Left colon (tissue), 2 donors: ENCODE results near the gene SORL1-AS1.

Experiments
- ATAC-seq: fragments of 200-7000 bp; cut with Tn5 transposase; one replicate; pipeline ENCODE4 v1.9.1; 2020; ENCODE audit warnings: mild to moderate bottlenecking, moderate library complexity
- DNase-seq, 2 donors: peaks; one replicate each; pipeline ENCODE4 v3.0.0-alpha.2; 2020
- intact Hi-C, 2 donors: fragments of 100-400 bp; cut with DNase I in 1 of 2; cut with micrococcal nuclease in 1 of 2; formaldehyde crosslinking; loops; one replicate each; pipeline versions ENCODE4 v1.11.2 to v1.14.0; 2022; cut with DNase I, micrococcal nuclease
- donor health status: DM: no; HTN: no; CAD: no.
- donor health status: DM: yes; HTN: yes; CAD: no.

The SORL1-AS1 gene

DNA sequence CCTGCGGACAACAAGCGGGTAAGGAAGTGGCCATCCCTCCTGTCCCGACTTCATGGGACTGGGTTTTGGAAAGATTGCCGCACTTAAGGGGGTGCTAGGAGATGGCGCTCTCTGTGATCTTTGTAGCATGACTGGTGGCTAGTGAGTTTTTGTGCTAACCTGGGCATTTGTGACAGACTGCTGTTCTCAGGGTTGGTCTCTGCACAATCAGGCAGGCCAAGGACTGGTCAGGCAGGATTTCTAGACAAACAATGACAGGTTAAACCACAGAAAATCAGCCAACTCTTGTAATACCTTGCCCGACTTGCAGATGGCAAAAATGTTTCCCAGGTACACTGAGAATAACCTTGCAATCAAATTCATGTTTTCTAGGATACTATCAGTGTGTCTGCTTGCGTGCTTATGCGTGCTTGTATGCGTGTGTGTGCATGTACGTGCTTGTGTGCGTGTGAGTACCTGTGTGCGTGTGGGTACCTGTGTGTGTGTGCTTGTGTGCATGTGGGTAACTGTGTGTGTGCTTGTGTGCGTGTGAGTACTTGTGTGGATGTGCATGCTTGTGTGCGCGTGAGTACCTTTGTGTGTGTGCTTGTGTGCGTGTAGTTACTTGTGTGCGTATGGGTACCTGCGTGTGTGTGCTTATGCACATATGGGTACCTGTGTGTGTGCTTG, 25.6 kb upstream of the SORL1-AS1 start:
- DNase-seq = no peak
- intact Hi-C loops = no loop called here
- ATAC-seq = no peak

DNA sequence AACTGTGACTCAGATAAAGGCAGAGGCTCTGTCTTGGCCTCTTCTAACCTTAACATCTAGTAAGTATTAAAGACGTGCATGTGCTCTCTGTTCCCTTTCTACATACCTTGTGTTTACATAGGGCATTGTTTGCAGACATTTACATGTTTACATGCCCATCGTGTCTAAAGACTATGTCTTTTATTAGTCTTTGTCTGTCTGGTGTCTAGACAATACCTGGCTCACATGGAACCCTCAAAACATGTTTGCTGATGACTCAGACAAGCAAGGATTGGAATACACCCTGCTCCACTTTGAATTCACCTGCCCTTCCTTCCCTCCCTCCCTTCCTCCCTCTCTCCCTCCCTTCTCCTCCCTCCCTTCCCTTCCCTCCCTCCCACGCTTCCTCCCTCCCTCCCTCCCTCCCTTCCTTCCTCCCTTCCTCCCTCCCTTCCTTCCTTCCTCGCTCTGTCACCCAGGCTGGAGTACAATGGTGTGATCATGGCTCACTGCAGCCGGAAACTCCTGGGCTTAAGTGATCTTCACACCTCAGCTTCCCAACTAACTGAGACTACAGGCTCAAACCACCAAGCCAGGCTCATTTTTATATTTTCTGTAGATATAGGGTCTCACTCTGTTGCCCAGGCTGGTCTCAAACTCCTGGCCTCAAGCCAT, 23.7 kb upstream of the SORL1-AS1 start:
- ATAC-seq (peak; percentile 94), DNase-seq (no peak)
- intact Hi-C loops = no loop called here

DNA sequence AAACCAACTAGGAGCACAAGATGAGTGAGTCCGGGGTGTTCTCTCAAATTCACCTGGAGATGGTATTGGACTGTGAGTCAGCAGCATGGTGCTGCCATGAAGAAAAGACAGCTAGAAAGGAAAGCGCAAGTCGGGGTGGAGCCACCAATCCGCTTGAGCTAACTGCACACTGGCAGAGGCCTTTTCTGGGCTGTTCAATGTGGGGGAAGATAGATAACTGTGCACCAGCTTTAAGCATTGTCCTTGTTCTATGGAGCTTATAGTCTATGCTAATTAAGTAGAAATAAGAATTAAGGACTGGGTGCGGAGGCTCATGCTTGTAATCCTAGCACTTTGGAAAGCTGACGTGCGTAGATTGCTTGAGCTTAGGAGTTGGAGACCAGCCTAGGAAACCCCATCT, 21.9 kb upstream of the SORL1-AS1 start:
- DNase-seq = no peak
- ATAC-seq = no peak
- intact Hi-C loops = no loop called here

DNA sequence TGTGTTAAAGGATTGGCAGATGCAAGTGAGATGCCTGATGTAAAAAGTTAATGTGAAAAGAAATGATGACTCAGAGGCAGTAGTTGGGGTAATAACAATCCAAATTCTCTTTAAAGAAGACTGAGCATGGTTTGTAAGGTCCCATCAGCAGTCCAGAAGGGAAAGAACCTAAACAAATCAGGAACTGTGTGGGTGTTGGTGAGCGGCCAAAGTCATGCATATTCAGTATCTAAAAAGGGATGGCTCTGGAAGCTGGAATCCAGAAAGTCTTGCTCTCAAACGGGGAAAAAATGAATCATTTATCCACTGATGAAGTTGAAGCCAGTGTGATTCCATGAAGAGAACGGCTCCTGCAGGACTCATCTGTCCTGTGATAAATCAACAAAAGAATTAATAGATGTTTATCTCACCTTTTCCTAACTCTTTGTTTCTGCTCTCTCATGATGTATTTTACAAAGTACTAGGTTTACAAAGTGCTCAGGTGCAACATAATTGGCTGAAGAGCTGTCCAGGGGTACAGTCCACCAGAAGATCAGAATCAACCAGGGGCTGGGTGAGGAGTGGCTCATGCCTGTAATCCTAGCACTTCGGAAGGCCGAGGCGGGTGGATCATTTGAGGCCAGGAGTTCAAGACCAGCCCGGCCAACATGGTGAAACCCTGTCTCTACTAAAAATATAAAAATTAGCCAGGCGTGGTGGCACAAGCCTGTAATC, 20.5 kb upstream of the SORL1-AS1 start:
- ATAC-seq (no peak), DNase-seq (no peak)
- intact Hi-C loops = no loop called here

DNA sequence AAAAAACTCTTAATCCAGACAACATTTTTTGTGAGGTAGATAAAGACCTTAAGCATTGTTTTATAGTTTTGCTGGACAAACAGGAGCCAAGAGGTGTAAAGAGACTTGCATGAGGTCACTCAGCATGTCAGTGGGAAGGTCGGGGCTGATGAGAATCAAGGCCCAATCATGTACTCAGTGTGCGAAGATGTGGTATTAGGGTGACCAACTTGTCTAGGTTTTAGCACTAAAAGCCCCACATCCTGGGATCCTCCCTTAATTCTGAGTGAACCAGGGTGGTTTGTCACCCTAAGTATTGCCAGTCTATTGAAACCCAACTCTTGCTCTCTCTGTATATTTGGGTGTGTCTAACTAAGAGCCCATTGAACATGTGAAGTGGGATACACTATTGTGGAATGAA, 19.5 kb upstream of the SORL1-AS1 start:
- DNase-seq (no peak), ATAC-seq (no peak)
- intact Hi-C loops = no loop called here

DNA sequence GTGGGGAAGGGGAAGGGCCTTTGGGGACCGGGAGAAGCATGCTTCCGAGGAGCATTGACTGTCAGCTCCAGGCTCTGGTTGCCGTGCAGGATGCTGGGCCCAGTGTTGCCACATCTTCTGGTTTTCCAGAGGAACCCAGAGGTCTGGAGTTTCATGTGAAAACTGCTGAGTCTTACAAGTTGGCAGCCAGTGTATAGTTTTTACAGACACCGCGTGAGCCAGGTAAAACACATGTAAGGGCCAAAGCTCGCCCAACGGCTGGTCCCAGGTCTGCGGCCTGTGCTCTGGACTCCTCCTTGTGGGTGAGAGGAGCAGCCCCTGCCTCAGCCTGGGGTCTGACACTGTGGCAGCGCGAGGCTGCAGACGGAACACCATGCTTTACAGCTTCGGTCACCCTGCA, 18.4 kb upstream of the SORL1-AS1 start:
- ATAC-seq = no peak

DNA sequence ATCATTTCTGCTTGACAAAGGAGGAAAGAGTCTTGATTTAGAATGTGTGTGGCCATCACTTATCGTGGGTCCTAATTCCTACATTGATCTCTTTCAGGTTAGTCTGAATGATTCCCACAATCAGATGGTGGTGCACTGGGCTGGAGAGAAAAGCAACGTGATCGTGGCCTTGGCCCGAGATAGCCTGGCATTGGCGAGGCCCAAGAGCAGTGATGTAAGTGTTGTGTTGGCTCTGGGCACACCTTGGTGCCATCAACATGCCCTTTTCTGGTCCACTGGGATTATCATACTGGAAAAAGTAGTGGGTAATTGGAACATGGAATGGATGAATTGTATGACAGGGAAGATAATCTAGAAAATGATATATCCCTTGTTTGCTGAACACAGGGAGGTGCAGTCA, 17.1 kb upstream of the SORL1-AS1 start:
- intact Hi-C loops = no loop called here
- no peak for DNase-seq
- no peak for ATAC-seq

More for the DNA sequence above, 18.4 kb upstream of the SORL1-AS1 start:
- intact Hi-C loops = no loop called here
- DNase-seq = no peak

DNA sequence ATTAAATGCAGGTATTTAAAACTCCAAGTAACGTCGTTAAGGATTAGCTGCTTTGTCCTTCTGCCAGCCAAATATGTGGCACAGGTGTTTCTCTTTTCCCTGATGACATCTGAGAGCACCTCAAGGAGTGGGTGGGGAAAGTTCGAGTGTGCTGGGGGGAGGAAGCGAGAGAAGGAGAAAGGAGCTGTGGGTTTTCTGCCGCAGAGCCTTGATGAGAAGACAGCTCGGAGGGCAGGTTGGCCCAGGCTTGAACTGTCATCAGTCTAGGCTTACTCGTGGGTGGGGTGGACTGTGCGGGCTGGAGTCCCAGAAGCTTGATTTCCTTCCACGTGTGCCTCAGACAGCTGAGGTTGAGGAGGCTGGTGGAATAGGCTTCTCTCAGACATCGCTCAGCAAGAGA, 15.2 kb upstream of the SORL1-AS1 start:
- DNase-seq (no peak), ATAC-seq (no peak)
- intact Hi-C loops = no loop called here

DNA sequence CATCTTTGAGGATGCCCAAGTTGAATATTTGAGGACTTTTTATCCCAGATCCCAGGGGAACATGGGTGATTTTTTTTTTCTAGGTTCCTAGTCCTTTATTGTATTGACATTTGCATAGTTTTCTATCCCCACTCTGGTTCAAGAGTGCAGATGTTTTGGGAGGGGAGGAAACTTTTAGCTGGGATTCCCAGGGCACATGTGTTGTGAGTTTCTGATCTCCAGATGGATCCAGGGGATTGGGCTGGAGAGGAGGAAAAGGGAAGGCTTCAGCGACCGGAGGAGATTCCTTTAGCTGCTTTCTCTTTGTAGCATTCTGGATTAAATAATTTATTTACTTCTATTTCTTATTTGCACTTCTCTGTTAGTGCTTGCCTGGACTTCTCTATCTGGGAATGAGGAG, 14.7 kb upstream of the SORL1-AS1 start:
- ATAC-seq (no peak), DNase-seq (no peak)
- intact Hi-C loops = no loop called here

DNA sequence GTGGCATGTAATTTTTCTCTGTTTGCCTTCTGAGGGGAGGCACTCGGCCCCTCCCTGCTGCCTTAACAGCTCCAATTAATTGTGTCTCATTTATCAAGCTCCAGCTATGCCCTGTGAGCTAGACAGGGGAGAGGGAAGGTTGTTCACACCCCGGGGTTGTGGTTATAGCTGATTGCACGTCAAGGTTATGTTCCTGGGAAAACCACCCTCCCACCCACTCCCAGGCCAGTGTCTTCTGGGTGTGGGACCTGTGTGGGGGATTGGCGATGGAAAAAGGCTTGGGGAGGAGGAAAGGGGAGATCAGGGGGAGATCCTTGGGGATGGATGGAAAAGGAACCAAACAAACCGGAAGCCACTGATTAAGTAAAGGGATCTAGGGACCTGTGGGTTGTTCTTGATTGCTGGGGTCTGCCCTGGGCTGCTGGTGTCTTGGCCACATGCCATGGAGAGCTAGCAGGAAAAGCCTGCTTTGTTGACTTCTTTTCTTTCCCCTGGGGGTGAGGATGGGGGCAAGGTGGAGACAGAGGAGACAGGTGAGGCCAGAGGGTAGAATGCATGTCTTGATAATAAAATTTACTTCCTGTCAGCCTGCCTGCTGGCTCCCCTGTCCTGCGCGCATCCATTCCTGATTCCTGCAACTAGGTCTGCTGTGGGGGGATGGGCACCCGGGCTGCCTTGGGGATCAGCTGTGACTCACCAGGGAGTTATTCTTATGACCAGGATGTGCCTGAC, 13.5 kb upstream of the SORL1-AS1 start:
- intact Hi-C loops = no loop called here
- DNase-seq (peak; percentile 97 to 98), ATAC-seq (peak; percentile 93)

DNA sequence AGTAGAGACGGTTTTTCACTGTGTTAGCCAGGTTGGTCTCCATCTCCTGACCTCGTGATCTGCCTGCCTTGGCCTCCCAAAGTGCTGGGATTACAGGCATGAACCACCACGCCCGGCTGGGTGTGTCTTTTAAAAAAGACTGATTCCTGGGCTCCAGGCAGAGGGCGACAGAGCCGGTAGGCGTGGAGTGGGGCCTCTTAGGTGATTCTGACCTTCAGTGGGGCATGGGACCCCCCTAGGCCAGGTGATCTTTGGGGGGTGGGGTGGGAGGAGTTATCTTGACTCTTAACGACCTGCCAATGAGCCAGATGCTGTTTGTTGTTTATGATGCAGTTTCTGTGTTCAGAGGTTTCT, 12.9 kb upstream of the SORL1-AS1 start:
- DNase-seq (peak; percentile 41 to 65), ATAC-seq (peak; percentile 27)
- intact Hi-C loops = no loop called here

DNA sequence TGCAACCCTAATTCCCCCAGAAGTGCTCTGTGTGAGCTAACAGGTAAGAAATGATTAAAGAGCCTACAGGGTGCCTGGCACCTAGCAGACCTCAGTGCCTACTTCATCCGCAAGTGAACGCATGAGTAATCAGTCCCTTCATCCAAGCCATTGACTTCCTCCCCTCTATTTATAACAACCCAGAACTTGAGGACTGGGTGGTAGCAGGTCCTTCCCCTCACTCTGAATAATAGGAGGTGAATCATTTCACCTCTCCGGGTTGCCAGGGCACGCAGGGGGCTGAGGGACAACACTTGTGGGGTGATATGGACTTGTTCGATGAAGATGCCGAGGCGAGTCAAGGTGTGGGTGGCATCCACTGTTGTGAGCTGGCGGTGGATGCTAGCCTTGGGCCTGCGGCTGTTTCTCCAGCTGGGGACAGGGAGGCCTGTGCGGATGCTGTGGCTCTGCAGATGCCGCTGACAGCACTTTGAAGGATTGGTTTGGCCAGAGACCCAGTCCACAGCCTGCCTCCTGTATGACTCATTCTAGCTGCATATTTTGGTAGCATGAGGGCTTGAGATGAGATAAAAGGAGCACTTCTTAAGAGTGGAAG, 11.7 kb upstream of the SORL1-AS1 start:
- ATAC-seq (no peak), DNase-seq (peak; percentile 42 to 52)
- intact Hi-C loops = no loop called here

DNA sequence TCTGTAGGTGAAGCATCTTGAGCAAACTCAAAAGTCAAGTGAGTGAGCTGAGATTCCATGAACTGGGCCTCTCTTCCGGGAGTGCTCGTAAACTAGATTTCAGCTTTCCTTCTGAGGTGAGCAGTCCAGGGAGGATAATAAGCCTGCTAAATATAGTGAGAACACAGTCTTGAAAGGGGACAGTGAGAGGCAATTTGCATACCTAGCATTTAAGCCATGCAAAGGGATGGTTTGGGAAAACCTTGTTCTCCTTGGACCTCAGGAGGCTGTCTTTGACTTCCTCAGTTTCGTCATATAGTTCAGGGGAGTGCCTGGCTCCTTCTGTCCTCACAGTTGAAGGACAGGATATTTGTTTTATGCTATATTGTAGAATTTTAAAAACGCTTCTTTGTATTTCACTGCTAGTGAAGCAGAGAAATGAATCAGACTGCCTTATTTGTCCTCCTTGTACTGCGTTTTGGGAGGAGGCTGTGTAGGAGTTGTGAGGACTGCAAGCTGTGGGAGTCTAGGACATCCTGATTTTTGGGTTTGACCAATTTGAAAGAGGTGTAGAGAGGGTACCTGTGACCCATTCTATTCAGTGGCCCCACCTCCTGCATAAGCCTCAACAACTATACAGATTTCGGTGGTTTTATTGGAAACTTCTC, 11.0 kb upstream of the SORL1-AS1 start:
- ATAC-seq = no peak
- DNase-seq = no peak
- intact Hi-C loops = no loop called here

DNA sequence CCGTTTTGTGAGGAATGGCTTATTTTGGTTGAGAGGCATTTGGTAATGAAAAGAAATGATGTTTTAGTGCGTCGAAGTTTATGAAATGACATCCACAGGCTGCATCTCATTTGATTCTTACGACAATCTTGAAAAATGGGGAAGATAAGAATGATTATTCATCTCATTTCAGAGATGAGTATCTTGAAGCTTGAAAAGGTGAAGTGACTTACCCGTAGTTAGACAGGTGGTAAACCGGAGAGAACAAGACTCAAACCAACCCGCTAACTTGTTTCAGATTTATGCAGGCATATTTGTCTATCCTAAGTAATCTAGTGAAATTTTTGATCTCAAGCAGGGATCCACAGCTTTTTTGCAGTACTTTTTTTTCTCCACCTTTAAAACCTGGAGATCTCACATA, 9.1 kb upstream of the SORL1-AS1 start:
- no peak for DNase-seq
- no peak for ATAC-seq
- intact Hi-C loops = no loop called here

DNA sequence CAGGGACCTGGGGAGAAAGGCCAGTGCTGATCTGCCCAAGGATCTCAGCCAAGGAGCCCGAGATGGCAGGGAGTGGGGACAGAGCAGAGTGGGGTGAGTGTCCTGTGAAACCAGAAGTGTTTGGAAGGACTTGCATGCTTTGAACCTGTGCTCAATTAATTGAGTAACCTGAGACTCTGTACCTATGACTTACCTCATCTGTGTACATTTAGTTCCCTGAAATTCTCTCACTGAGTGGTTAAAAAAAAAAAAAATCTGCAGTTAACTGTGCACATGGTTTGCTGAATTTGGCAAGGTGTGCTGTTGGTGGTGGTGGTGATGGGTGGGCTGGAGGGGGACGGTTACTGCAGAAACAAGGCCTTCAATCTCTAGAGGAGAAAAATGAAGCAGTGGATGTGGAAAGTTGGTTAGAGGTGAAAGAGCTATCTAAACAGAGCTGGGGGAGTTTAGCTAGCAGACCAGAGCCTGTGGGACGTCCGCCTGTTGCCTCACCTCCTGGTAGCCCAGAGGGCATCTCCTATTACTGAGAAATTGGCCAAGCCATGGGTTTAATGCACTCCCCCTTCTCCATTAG, 8.3 kb upstream of the SORL1-AS1 start:
- ATAC-seq (no peak), DNase-seq (no peak)
- intact Hi-C loops = no loop called here

DNA sequence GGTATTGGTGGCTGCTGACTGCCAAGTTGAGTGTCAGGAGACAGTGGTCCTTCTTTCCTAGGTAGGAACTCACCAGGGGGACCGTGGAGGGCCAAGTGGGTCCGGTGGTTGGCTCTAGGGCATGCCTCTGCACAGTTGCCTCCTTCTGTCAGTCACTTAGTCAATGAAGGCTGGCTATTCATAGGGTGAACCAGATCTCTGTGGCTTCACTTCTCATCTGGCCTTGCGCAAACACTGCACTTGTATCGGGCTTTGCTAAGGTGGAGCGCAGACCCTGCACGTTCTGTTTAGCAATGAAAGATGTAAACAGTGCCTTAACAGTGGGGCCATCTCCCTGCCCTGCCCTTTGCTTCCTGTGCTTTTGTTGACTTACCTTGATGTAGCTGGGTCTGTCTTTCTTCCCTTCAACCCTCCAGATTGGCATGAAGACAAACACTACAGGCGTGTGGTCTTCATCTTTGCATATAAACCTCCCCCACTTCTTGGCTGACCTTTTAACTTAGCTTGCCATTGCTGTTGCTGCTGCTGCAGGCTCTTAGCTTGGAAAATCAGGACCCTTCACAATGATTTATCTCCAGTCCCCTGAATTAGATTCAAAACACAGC, 6.7 kb upstream of the SORL1-AS1 start:
- peak; percentile 63 for ATAC-seq
- intact Hi-C loops = no loop called here

DNA sequence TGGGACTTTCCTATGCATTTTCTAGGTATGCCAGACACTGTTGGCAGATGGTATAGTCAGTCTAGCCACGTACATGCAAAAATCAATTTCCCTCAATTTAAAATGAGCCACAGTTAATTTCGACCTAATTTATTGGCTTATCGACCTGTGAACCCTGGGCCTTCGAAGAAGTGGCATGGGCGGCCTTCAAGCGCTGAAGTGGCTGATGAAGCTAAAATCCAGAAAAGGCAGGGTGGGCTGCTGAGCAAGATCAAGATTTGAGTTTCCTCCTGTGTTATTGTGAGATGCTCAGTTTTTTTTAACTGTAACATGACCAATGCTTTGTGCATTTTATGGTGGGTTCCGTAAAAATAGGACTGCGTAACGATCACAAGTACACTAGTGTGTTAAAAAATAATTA, 5.8 kb upstream of the SORL1-AS1 start:
- DNase-seq (no peak), ATAC-seq (no peak)
- intact Hi-C loops = no loop called here

More for the DNA sequence above, 6.7 kb upstream of the SORL1-AS1 start:
- DNase-seq = no peak

DNA sequence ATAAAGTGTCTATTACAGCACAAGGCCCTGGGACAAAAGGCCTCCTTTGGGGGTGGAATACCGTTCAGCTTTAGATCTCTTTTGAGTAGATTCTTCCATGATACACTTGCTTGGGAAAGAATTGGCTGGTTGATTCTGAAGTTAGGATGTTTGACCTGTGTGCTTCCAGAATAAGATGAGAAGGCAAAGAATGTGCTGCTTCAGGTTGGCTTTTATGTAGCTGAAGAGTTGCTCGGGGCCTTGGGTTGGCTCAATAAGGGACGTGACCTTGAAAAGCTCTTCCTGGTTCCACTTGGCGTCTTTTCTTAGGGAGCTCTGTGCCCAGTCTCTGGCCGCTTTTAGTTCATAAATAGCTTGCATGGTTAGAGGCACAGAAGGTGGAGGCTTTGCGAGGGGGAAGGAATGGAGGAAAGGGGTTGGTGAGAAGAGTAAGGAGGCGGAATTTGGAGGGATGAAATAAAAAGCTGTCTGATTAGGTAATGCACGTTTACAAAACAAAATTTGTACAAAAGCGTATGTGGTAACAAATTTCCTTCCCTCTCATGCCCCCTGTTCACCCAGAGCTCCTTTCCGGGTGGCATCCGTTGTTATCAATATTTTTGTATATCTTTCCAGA, 4.2 kb upstream of the SORL1-AS1 start:
- DNase-seq (no peak), ATAC-seq (no peak)
- intact Hi-C loops = no loop called here
